H1 (cell line): ENCODE measurements around the gene FES. TPM values are rescaled to one million over a fixed set of nuclear protein-coding genes. Genes with fewer than 3 reads are reported as not detected.

Source experiments
- CTCF ChIA-PET: fragments of 300-600 bp; sonication (Branson Sonifier 250); formaldehyde crosslinking; loops from one replicate; lab custom pipeline; 2021; ENCODE audit not compliant: partially characterized antibody; lab: Charles Lee
- POLR2A ChIA-PET: fragments of 300-600 bp; sonication (Branson Sonifier 250); formaldehyde crosslinking; loops from one replicate; lab custom pipeline; 2021; ENCODE audit warnings: inconsistent platforms; ENCODE audit not compliant: partially characterized antibody; lab: Charles Lee
- DNase-seq, 2 experiments: peaks; one replicate each; pipeline versions ENCODE4 v3.0.0 to v3.0.0-alpha.2; 2010 to 2022; ENCODE audit warnings: low spot score in 2 of 2, low read depth in 1 of 2, mixed read lengths in 1 of 2
- FAIRE-seq: peaks from 2 replicates; lab custom pipeline; 2011; peaks lifted over from hg19 to GRCh38; lab: Jason Lieb, UNC
- H2AFZ ChIP-seq: 2 replicates; pipeline ENCODE4 v1.8.1; 2012; ENCODE audit warnings: low read length, inconsistent platforms
- H2AK5ac ChIP-seq: 2 replicates; pipeline ENCODE4 v1.6.1; 2013; ENCODE audit warnings: low read depth, low read length
- H2BK120ac ChIP-seq: replicated peaks from 2 replicates; pipeline ENCODE3; 2013; ENCODE audit warnings: low read depth, low read length, inconsistent platforms
- H2BK12ac ChIP-seq: 2 replicates; pipeline ENCODE4 v1.6.1; 2013; ENCODE audit warnings: low read depth, low read length
- H2BK15ac ChIP-seq: 2 replicates; pipeline ENCODE4 v1.6.1; 2013; ENCODE audit warnings: low read length
- H2BK20ac ChIP-seq: 2 replicates; pipeline ENCODE4 v1.6.1; 2013; ENCODE audit warnings: low read length
- H2BK5ac ChIP-seq: 2 replicates; pipeline ENCODE4 v1.6.1; 2013; ENCODE audit warnings: low read depth, low read length
- H3K14ac ChIP-seq: 2 replicates; pipeline ENCODE4 v1.6.1; 2013; ENCODE audit warnings: inconsistent platforms; ENCODE audit not compliant: insufficient read length
- H3K18ac ChIP-seq: 2 replicates; pipeline ENCODE4 v1.6.1; 2013; ENCODE audit warnings: low read length; ENCODE audit errors: extremely low read depth
- H3K23ac ChIP-seq: 2 replicates; pipeline ENCODE4 v1.6.1; 2013; ENCODE audit warnings: inconsistent platforms; ENCODE audit not compliant: insufficient read length
- H3K23me2 ChIP-seq: 2 replicates; pipeline ENCODE4 v1.6.1; 2013; ENCODE audit warnings: low read depth, low read length
- H3K27ac ChIP-seq: 2 replicates; pipeline ENCODE4 v1.6.1; 2011; ENCODE audit warnings: low read depth, low read length, inconsistent platforms
- H3K27me3 ChIP-seq, 4 experiments: replicated peaks in 1 of 4; 1 replicate in 1 of 4; 2 replicates in 3 of 4; pipeline versions ENCODE4 v1.6.1 to v1.8.1; 2011 to 2013; ENCODE audit warnings: low read length in 3 of 4, mild to moderate bottlenecking in 3 of 4, inconsistent platforms in 2 of 4, mixed read lengths in 2 of 4, moderate library complexity in 1 of 4; ENCODE audit not compliant: control insufficient read depth in 3 of 4, insufficient read depth in 3 of 4; ENCODE audit errors: extremely low read depth in 1 of 4
- H3K36me3 ChIP-seq, 4 experiments: 2 replicates each; pipeline versions ENCODE4 v1.6.1 to v1.8.1; 2011 to 2013; ENCODE audit warnings: mild to moderate bottlenecking in 4 of 4, low read length in 3 of 4, moderate library complexity in 2 of 4, control low read depth in 1 of 4, inconsistent platforms in 1 of 4; ENCODE audit not compliant: insufficient read depth in 4 of 4, control insufficient read depth in 2 of 4
- H3K4ac ChIP-seq: replicated peaks from 2 replicates; pipeline ENCODE3; 2013; ENCODE audit warnings: low read length, low read depth, mixed read lengths, inconsistent platforms; ENCODE audit not compliant: insufficient read length
- H3K4me1 ChIP-seq, 4 experiments: replicated peaks in 1 of 4; 1 replicate in 1 of 4; 2 replicates in 3 of 4; pipeline versions ENCODE4 v1.6.1 to v1.8.1; 2011 to 2013; ENCODE audit warnings: low read length in 3 of 4, inconsistent platforms in 2 of 4, mixed read lengths in 1 of 4; ENCODE audit not compliant: insufficient read depth in 4 of 4, control insufficient read depth in 3 of 4
- H3K4me2 ChIP-seq, 2 experiments: 2 replicates each; pipeline versions ENCODE4 v1.6.1 to v1.8.1; 2011 to 2013; ENCODE audit warnings: low read depth in 2 of 2, low read length in 2 of 2, control low read depth in 1 of 2, inconsistent platforms in 1 of 2, mild to moderate bottlenecking in 1 of 2; ENCODE audit not compliant: insufficient read depth in 1 of 2
- H3K4me3 ChIP-seq, 4 experiments: fragments of 200-600, 300-600 bp in 1 of 4; sonication (generic), shearing (Covaris generic), sonication (Bioruptor Twin) in 1 of 4; 2 replicates each; pipeline versions ENCODE4 v1.5.1 to v1.8.1; 2011 to 2016; ENCODE audit warnings: low read length in 4 of 4, low read depth in 3 of 4, control low read depth in 2 of 4, inconsistent platforms in 2 of 4, mild to moderate bottlenecking in 2 of 4, mixed read lengths in 1 of 4, moderate library complexity in 1 of 4; ENCODE audit not compliant: insufficient read depth in 2 of 4; ENCODE audit errors: extremely low read depth in 1 of 4
- H3K56ac ChIP-seq: replicated peaks from 2 replicates; pipeline ENCODE3; 2013; ENCODE audit warnings: low read depth, mild to moderate bottlenecking, mixed read lengths, low read length, inconsistent platforms; ENCODE audit not compliant: insufficient read length
- H3K79me1 ChIP-seq: 2 replicates; pipeline ENCODE4 v1.6.1; 2013; ENCODE audit warnings: low read depth, low read length, control low read depth
- H3K79me2 ChIP-seq, 2 experiments: 2 replicates each; pipeline versions ENCODE4 v1.6.1 to v1.8.1; 2012 to 2013; ENCODE audit warnings: low read length in 2 of 2, mild to moderate bottlenecking in 2 of 2, inconsistent platforms in 1 of 2; ENCODE audit not compliant: insufficient read depth in 2 of 2, control insufficient read depth in 1 of 2
- H3K9ac ChIP-seq, 4 experiments: replicated peaks in 1 of 4; 1 replicate in 1 of 4; 2 replicates in 3 of 4; pipeline versions ENCODE4 v1.6.1 to v1.8.1; 2011 to 2013; ENCODE audit warnings: low read depth in 3 of 4, low read length in 3 of 4, control low read depth in 2 of 4, mild to moderate bottlenecking in 2 of 4, moderate library complexity in 2 of 4, inconsistent platforms in 1 of 4; ENCODE audit errors: extremely low read depth in 1 of 4
- H3K9me3 ChIP-seq, 2 experiments: 2 replicates each; pipeline versions ENCODE4 v1.6.1 to v1.8.1; 2012 to 2013; ENCODE audit warnings: mild to moderate bottlenecking in 2 of 2, moderate library complexity in 2 of 2, control low read depth in 1 of 2, inconsistent platforms in 1 of 2, low read depth in 1 of 2, low read length in 1 of 2, mixed read lengths in 1 of 2; ENCODE audit not compliant: insufficient read depth in 2 of 2
- H4K20me1 ChIP-seq, 2 experiments: replicated peaks in 1 of 2; 2 replicates each; pipeline versions ENCODE3 to v1.8.1; 2011 to 2013; ENCODE audit warnings: inconsistent platforms in 2 of 2, low read length in 2 of 2, mild to moderate bottlenecking in 1 of 2; ENCODE audit not compliant: insufficient read depth in 2 of 2, control insufficient read depth in 1 of 2
- H4K5ac ChIP-seq: 2 replicates; pipeline ENCODE4 v1.6.1; 2013; ENCODE audit warnings: low read length, low read depth, mixed read lengths, inconsistent platforms; ENCODE audit not compliant: insufficient read length
- H4K8ac ChIP-seq: 2 replicates; pipeline ENCODE4 v1.8.0; 2013; ENCODE audit warnings: mild to moderate bottlenecking, moderate library complexity, low read length, inconsistent platforms; ENCODE audit not compliant: insufficient read depth; ENCODE audit errors: extremely low read depth
- H4K91ac ChIP-seq: replicated peaks from 2 replicates; pipeline ENCODE3; 2013; ENCODE audit warnings: low read length, mixed read lengths, inconsistent platforms; ENCODE audit not compliant: insufficient read length
- BCL11A ChIP-seq, 2 experiments: IDR thresholded peaks; one replicate each; pipeline ENCODE4 v1.6.1; 2011; ENCODE audit warnings: low read depth in 2 of 2, low read length in 2 of 2, mild to moderate bottlenecking in 2 of 2
- EGR1 ChIP-seq: IDR thresholded peaks from 2 replicates; pipeline ENCODE4 v1.6.1; 2011; ENCODE audit warnings: low read depth, low read length, borderline replicate concordance
- HDAC2 ChIP-seq, 2 experiments: fragments of 300-600 bp in 1 of 2; sonication (generic) in 1 of 2; IDR thresholded peaks; 2 replicates each; pipeline ENCODE4 v1.6.1; 2011 to 2012; ENCODE audit warnings: low read depth in 2 of 2, low read length in 2 of 2, mild to moderate bottlenecking in 2 of 2, moderate library complexity in 2 of 2, borderline replicate concordance in 1 of 2, inconsistent platforms in 1 of 2
- KDM5A ChIP-seq: fragments of 200-600 bp; IDR thresholded peaks from 2 replicates; pipeline ENCODE4 v1.7.1; 2012; ENCODE audit warnings: mild to moderate bottlenecking, low read length, inconsistent platforms, mixed read lengths
- NRF1 ChIP-seq: IDR thresholded peaks from 2 replicates; pipeline ENCODE4 v1.6.1; 2011; ENCODE audit warnings: mild to moderate bottlenecking, low read depth, low read length, improper control_type of control experiment
- POU5F1 ChIP-seq: IDR thresholded peaks from 2 replicates; pipeline ENCODE4 v1.6.1; 2011; ENCODE audit warnings: low read depth, mild to moderate bottlenecking, low read length, moderate library complexity
- RFX5 ChIP-seq: IDR thresholded peaks from 2 replicates; pipeline ENCODE4 v1.6.1; 2011; ENCODE audit warnings: low read depth, low read length, improper control_type of control experiment, borderline replicate concordance
- RNF2 ChIP-seq: fragments of 200-900, 300-1000 bp; sonication (generic); IDR thresholded peaks from 2 replicates; pipeline ENCODE4 v1.7.1; 2016; ENCODE audit warnings: borderline replicate concordance, low read depth, mild to moderate bottlenecking, antibody characterized with exemption, low read length; ENCODE audit not compliant: poor library complexity, severe bottlenecking; ENCODE audit errors: missing control alignments
- SIN3A ChIP-seq, 2 experiments: IDR thresholded peaks in 1 of 2; conservative IDR thresholded peaks in 1 of 2; 2 replicates each; pipeline ENCODE4 v1.6.1; 2011 to 2012; ENCODE audit warnings: low read length in 2 of 2, improper control_type of control experiment in 1 of 2, low read depth in 1 of 2, mild to moderate bottlenecking in 1 of 2
- SIRT6 ChIP-seq: IDR thresholded peaks from one replicate; pipeline ENCODE4 v1.7.1; 2012; ENCODE audit warnings: low read length, inconsistent platforms
- TAF7 ChIP-seq: optimal IDR thresholded peaks from 2 replicates; pipeline ENCODE3; 2011; ENCODE audit warnings: low read depth, mild to moderate bottlenecking, inconsistent platforms, low read length, moderate library complexity, borderline replicate concordance
- ZNF274 ChIP-seq: IDR thresholded peaks from 2 replicates; pipeline ENCODE4 v1.7.0; 2012; ENCODE audit warnings: low read length, borderline replicate concordance; ENCODE audit errors: extremely low read depth
- WGBS, 2 experiments: shearing (Covaris generic) in 1 of 2; methylation state at CpG; one replicate each; pipeline versions ENCODE4 v1.1.6 to v1.1.7; 2013 to 2015; ENCODE audit warnings: low lambda C conversion rate in 2 of 2, mixed read lengths in 2 of 2, inconsistent platforms in 1 of 2, low coverage in 1 of 2, missing lambda C conversion rate in 1 of 2; ENCODE audit not compliant: insufficient replicate concordance in 2 of 2, insufficient coverage in 1 of 2, insufficient read length in 1 of 2; ENCODE audit errors: extremely low coverage in 1 of 2, missing lambda C conversion rate in 1 of 2; 5-methylcytosine and 5-hydroxymethylcytosine counted together
- polyA plus RNA-seq, 7 experiments: library from polyadenylated mRNA; depleted of rRNA in 3 of 7; stranded (reverse) in 5 of 7; unstranded in 2 of 7; fragments of >200 nt in 5 of 7; fragments of 200-250 nt in 2 of 7; gene quantifications; 1 replicate in 5 of 7; 2 replicates in 1 of 7; 4 replicates in 1 of 7; pipeline versions ENCODE4 v1.2.1 to v1.2.3, GENCODE V29; 2011 to 2013; ENCODE audit warnings: missing spikeins in 2 of 7, mixed read lengths in 2 of 7
- total RNA-seq: library from RNA; stranded (reverse); fragmentation: NEBNext Ultra II Directional; extraction: Animal tissue kit (Norgen Biotek cat#: 25700); gene quantifications from 2 replicates; pipeline ENCODE4 v1.2.1, GENCODE V29; 2021

Gene FES
- total and polyA plus RNA-seq, 2 of the 8 experiments (the other 6 are each of a cell fraction or from before 2014, with no cell fraction given): 8.5 to 8.6 TPM

- Histone ChIP-seq H3K27me3 (no peaks in the 10 kb centered on the region), H4K20me1 (peaks cover 2 to 3% of the 10 kb centered on the region in 2 experiments), H4K91ac (no peak overlapping the region), H3K4me2 (no peak overlapping the region), H3K23me2 (no peaks in the 10 kb centered on the region), H3K9ac (no peak overlapping the region), H3K4me1 (peaks cover 0 to 2% (median 0%) of the 10 kb centered on the region in 4 experiments; a peak in 2 of 7 replicates), H4K8ac (no peak overlapping the region), H3K56ac (no peak overlapping the region), H2AFZ (no peak overlapping the region), H4K5ac (no peak overlapping the region), H2BK15ac (no peak overlapping the region), H3K18ac (no peak overlapping the region), H3K36me3 (no peaks in the 10 kb centered on the region; a peak in 3 of 8 replicates), H3K79me1 (no peaks in the 10 kb centered on the region), H3K4ac (no peak overlapping the region), H2BK5ac (no peak overlapping the region), H2BK20ac (no peak overlapping the region), H2BK12ac (no peak overlapping the region), H3K4me3 (no peak overlapping the region), H3K14ac (no peak overlapping the region), H2BK120ac (no peak overlapping the region), H2AK5ac (no peak overlapping the region), H3K27ac (no peak overlapping the region), H3K9me3 (no peaks in the 10 kb centered on the region), H3K23ac (no peak overlapping the region), H3K79me2 (no peaks in the 10 kb centered on the region)
- CTCF ChIA-PET: interaction anchor here (0.6 to 6.8 kb wide), 5 partner anchors 11 to 1441 kb away, joined by 4 to 87 read pairs (median 5); partner anchors contain the start of genes HDDC3, MAN2A2 and UNC45A
- POLR2A ChIA-PET: interaction anchor here (0.6 kb wide), 1 partner anchor 13 kb away, joined by 3 read pairs; no protein-coding TSS in a partner anchor
- FAIRE-seq (no peak), DNase-seq (no peak)
- WGBS, 2 experiments: 96% methylated on average over 12 of the region's 12 CpGs; no CpG with 5 or more reads in 1 of the 2 experiments
- TF ChIP-seq TAF7 (no peak), POU5F1 (no peak), RFX5 (no peak), SIN3A (conservative IDR thresholded peaks at IDR 0.05 in 1 of 2, IDR thresholded peaks at IDR 0.05 in 1 of 2; ENCODE audit: low read depth in 1 of 2, low read length in 2 of 2) (no peak), BCL11A (IDR thresholded peaks at IDR 0.05; ENCODE audit: low read depth in 2 of 2, low read length in 2 of 2) (no peak), EGR1 (no peak), KDM5A (no peak), HDAC2 (IDR thresholded peaks at IDR 0.05; ENCODE audit: borderline replicate concordance in 1 of 2, low read depth in 2 of 2, low read length in 2 of 2) (no peak), SIRT6 (no peak), RNF2 (no peak), ZNF274 (no peak), NRF1 (no peak)
Measured at GRCh38 chr15:90913398-90913944, 29.2 kb downstream of the FES start.
